ENCODE results near the gene TOGARAM2. TPM values are rescaled to one million over a fixed set of nuclear protein-coding genes. Genes with fewer than 3 reads are reported as not detected.

Gene TOGARAM2
- total and polyA plus RNA-seq, 2 experiments from 2014 or later = not detected

DNA sequence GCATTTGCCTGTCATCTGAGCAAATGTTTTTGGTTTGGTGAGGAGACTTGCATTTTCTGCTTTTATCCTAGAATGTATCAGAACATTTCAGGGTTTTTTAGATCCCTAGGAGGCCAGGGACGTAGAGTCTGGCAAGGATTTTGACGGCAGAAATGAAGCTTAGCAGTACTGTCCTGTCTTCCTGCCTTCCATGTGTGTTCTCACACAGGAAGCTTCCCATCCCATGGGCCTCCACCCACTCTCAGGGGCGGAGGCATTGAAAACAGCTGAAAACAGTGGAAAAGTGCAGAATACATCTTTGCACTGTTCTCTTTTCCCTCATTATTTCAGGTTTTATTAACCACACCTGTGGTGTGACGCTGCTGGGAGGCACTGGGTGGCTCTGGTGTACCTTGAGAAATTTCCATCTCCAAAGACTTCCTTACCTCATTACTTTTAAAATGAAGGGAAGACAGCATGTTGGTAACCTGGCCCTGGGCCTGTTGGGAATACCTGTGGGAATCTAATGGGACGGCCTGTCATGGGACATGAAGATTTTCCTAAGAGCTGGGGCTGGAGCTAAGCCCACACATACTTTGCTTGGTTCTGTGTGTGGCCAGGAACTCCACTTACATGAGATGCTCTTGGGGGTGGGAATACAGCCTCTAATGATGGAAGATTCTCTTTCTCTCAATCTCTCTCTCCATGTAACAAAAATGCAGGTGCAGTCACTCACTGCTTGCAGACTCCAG is 72.7 kb downstream of the TOGARAM2 start:
- peak overlapping the region; percentile 75 for H2AFZ ChIP-seq
- no peak overlapping the region for H3K27ac ChIP-seq
- no peaks in the 10 kb centered on the region for H3K27me3 ChIP-seq (replicated peaks; ENCODE audit: insufficient read depth)
- H3K4me2 ChIP-seq (ENCODE audit: unreplicated experiment) = no peak overlapping the region
- no peaks in the 10 kb centered on the region for H3K79me2 ChIP-seq (ENCODE audit: insufficient read depth)
- 32 to 40% methylated on average over 5 of the region's 5 CpGs for WGBS, 2 experiments (ENCODE audit: low coverage in 1 of 2, low lambda C conversion rate in 2 of 2, missing lambda C conversion rate in 2 of 2)
- H3K36me3 ChIP-seq (ENCODE audit: low read depth) = no peaks in the 10 kb centered on the region
- DNase-seq = peak; percentile 40
- no peaks in the 10 kb centered on the region for H4K20me1 ChIP-seq (ENCODE audit: insufficient read depth)
- in situ Hi-C loops (cut with MboI) = no loop called here
- TF ChIP-seq EZH2 (IDR thresholded peaks at IDR 0.05; ENCODE audit: insufficient read depth, poor library complexity, severe bottlenecking) (no peak), EZH2phosphoT487 (IDR thresholded peaks at IDR 0.05; ENCODE audit: insufficient read depth, low read depth) (no peak)
- H3K4me3 ChIP-seq = no peak overlapping the region
- no peaks in the 10 kb centered on the region for H3F3A ChIP-seq (ENCODE audit: insufficient read depth)
- no peaks in the 10 kb centered on the region for H3K9me3 ChIP-seq (ENCODE audit: low read depth)
- H3K9ac ChIP-seq = no peak overlapping the region
- H3K9me2 ChIP-seq (ENCODE audit: insufficient read depth) = no peaks in the 10 kb centered on the region
- H3K4me1 ChIP-seq (ENCODE audit: insufficient read depth) = peaks cover 7% of the 10 kb centered on the region; the same call in 1 of the 2 replicates

DNA sequence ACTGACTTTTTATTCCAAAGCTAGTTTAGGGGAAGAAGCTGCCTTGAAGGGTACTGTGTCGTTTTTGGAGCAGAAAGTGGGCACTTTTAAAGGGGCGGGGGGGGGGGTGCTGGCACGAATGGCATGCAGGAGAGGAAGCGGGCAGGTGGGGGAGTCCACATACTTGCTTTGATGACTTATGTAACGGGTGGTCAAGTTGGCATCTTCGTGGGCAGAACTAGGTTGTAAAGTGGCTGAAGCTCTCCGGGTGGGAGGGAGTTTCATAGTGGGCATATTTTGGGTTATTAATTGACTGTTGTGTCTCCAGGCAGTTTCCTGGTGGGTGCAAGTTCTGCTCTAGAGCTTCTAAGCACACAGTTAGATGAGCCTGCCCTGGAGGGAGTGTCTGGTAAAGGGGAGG is 73.3 kb downstream of the TOGARAM2 start:
- Histone ChIP-seq H3K27me3 (replicated peaks; ENCODE audit: insufficient read depth) (no peaks in the 10 kb centered on the region; the same call in 1 of the 2 replicates), H3K9ac (no peak overlapping the region), H2AFZ (no peak overlapping the region), H3K4me1 (ENCODE audit: insufficient read depth) (peaks cover 7% of the 10 kb centered on the region; the same call in 1 of the 2 replicates), H3F3A (ENCODE audit: insufficient read depth) (no peaks in the 10 kb centered on the region), H3K4me3 (no peak overlapping the region), H3K9me3 (ENCODE audit: low read depth) (no peaks in the 10 kb centered on the region), H3K79me2 (ENCODE audit: insufficient read depth) (no peaks in the 10 kb centered on the region), H3K9me2 (ENCODE audit: insufficient read depth) (no peaks in the 10 kb centered on the region), H4K20me1 (ENCODE audit: insufficient read depth) (no peaks in the 10 kb centered on the region), H3K36me3 (ENCODE audit: low read depth) (no peaks in the 10 kb centered on the region), H3K4me2 (ENCODE audit: unreplicated experiment) (no peak overlapping the region), H3K27ac (no peak overlapping the region)
- TF ChIP-seq EZH2phosphoT487 (IDR thresholded peaks at IDR 0.05; ENCODE audit: insufficient read depth, low read depth) = no peak
- no peak for TF ChIP-seq EZH2 (IDR thresholded peaks at IDR 0.05; ENCODE audit: insufficient read depth, poor library complexity, severe bottlenecking)
- in situ Hi-C loops (cut with MboI) = no loop called here
- no peak for DNase-seq
- 59 to 62% methylated on average over 6 to 7 of the region's 7 CpGs for WGBS, 2 experiments (ENCODE audit: low coverage in 1 of 2, low lambda C conversion rate in 2 of 2, missing lambda C conversion rate in 2 of 2)

DNA sequence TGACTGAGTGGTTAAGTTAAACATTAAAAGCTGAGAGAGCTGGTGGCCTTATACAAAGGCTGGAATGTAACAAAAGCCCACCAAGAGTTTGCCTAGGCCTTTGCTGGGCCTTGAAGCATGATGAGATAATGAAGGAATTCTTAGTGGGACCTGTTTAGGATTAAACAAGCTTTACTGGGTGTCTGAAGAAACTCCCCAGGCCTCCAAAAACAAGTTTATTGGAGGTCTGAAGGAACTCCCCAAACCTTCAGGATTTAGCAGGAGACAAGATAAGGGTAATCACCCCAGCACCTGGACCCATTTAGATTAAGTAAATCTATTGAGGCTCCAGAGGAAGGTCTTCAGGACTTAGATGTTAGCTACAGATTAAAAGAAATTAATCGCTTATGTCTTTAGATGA is 74.5 kb downstream of the TOGARAM2 start:
- Histone ChIP-seq H3K9me3 (ENCODE audit: low read depth) (no peaks in the 10 kb centered on the region), H3K9ac (no peak overlapping the region), H3K79me2 (ENCODE audit: insufficient read depth) (no peaks in the 10 kb centered on the region), H4K20me1 (ENCODE audit: insufficient read depth) (no peaks in the 10 kb centered on the region), H3K4me2 (ENCODE audit: unreplicated experiment) (no peak overlapping the region), H3K4me3 (no peak overlapping the region), H3F3A (ENCODE audit: insufficient read depth) (no peaks in the 10 kb centered on the region), H3K27ac (no peak overlapping the region), H3K36me3 (ENCODE audit: low read depth) (no peaks in the 10 kb centered on the region), H3K27me3 (replicated peaks; ENCODE audit: insufficient read depth) (no peaks in the 10 kb centered on the region; the same call in 1 of the 2 replicates), H3K4me1 (ENCODE audit: insufficient read depth) (peaks cover 7% of the 10 kb centered on the region; the same call in 1 of the 2 replicates), H2AFZ (no peak overlapping the region), H3K9me2 (ENCODE audit: insufficient read depth) (no peaks in the 10 kb centered on the region)
- no peak for DNase-seq
- WGBS, 2 experiments (ENCODE audit: low coverage in 1 of 2, low lambda C conversion rate in 2 of 2, missing lambda C conversion rate in 2 of 2) = 100% methylated on average over 1 of the region's 1 CpG
- in situ Hi-C loops (cut with MboI) = no loop called here
- TF ChIP-seq EZH2 (IDR thresholded peaks at IDR 0.05; ENCODE audit: insufficient read depth, poor library complexity, severe bottlenecking) (no peak), EZH2phosphoT487 (IDR thresholded peaks at IDR 0.05; ENCODE audit: insufficient read depth, low read depth) (no peak)

DNA sequence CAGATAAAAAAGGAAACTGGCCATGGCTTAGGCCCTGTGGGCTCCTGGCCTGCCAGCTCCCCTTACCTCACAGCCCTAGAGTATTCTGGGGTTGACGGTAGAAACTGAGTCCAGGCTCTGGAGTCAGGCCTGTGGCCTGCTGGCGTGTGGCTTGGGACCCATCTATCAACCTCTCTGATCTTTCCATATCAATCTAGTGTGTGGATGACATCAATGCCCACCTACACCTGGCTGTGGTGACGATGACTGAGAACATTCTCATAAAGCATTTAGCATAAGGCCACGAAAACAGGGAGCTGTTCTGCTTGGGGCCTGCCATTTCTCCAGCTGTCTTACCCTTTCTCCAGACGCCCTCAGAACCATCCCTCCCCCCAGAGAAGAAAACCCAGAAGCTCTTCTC is 75.4 kb downstream of the TOGARAM2 start:
- Histone ChIP-seq H2AFZ (no peak overlapping the region), H4K20me1 (ENCODE audit: insufficient read depth) (no peaks in the 10 kb centered on the region), H3K36me3 (ENCODE audit: low read depth) (no peaks in the 10 kb centered on the region), H3K27ac (no peak overlapping the region), H3F3A (ENCODE audit: insufficient read depth) (no peaks in the 10 kb centered on the region), H3K4me2 (ENCODE audit: unreplicated experiment) (no peak overlapping the region), H3K4me3 (no peak overlapping the region), H3K9me3 (ENCODE audit: low read depth) (no peaks in the 10 kb centered on the region), H3K4me1 (ENCODE audit: insufficient read depth) (peaks cover 7% of the 10 kb centered on the region; the same call in 1 of the 2 replicates), H3K27me3 (replicated peaks; ENCODE audit: insufficient read depth) (no peaks in the 10 kb centered on the region; the same call in 1 of the 2 replicates), H3K79me2 (ENCODE audit: insufficient read depth) (no peaks in the 10 kb centered on the region), H3K9ac (no peak overlapping the region), H3K9me2 (ENCODE audit: insufficient read depth) (no peaks in the 10 kb centered on the region)
- TF ChIP-seq EZH2 (IDR thresholded peaks at IDR 0.05; ENCODE audit: insufficient read depth, poor library complexity, severe bottlenecking) = no peak
- no peak for TF ChIP-seq EZH2phosphoT487 (IDR thresholded peaks at IDR 0.05; ENCODE audit: insufficient read depth, low read depth)
- in situ Hi-C loops (cut with MboI) = no loop called here
- no peak for DNase-seq
- 73 to 74% methylated on average over 5 of the region's 5 CpGs for WGBS, 2 experiments (ENCODE audit: low coverage in 1 of 2, low lambda C conversion rate in 2 of 2, missing lambda C conversion rate in 2 of 2)

Data from GM23248 (cell line).